CD4-positive, alpha-beta T cell treated with Interleukin-6 for 4 hours (primary cell): Measurements from ENCODE around the gene DIS3L2.

ENCODE experiments used
- DNase-seq: peaks from one replicate; pipeline ENCODE4 v3.0.0-alpha.2; 2020; ENCODE audit warnings: mixed read lengths

DIS3L2 gene

GRCh38 chr2:231957913-231958763 lies 3.4 kb upstream of the DIS3L2 start:
- no peak for DNase-seq

- no peak for DNase-seq
Observed at GRCh38 chr2:231960810-231961348, 634 bp upstream of the DIS3L2 start.

GRCh38 chr2:231965102-231965501 lies 3.6 kb downstream of the DIS3L2 start:
- no peak for DNase-seq

GRCh38 chr2:231966886-231967285 lies 5.4 kb downstream of the DIS3L2 start:
- peak; percentile 3 for DNase-seq

GRCh38 chr2:231968820-231969219 lies 7.3 kb downstream of the DIS3L2 start:
- DNase-seq = no peak

GRCh38 chr2:231970461-231970860 lies 8.9 kb downstream of the DIS3L2 start:
- no peak for DNase-seq

- no peak for DNase-seq
Observed at GRCh38 chr2:231975001-231975400, 13.5 kb downstream of the DIS3L2 start.

- DNase-seq = no peak
Observed at GRCh38 chr2:231977430-231977829, 15.9 kb downstream of the DIS3L2 start.

- no peak for DNase-seq
Observed at GRCh38 chr2:231984992-231985391, 23.5 kb downstream of the DIS3L2 start.

GRCh38 chr2:231985823-231986261 lies 24.3 kb downstream of the DIS3L2 start:
- no peak for DNase-seq

- DNase-seq = no peak
Observed at GRCh38 chr2:231987124-231987727, 25.7 kb downstream of the DIS3L2 start.

- DNase-seq = no peak
Observed at GRCh38 chr2:231988179-231988866, 26.8 kb downstream of the DIS3L2 start.

GRCh38 chr2:231991664-231992063 lies 30.2 kb downstream of the DIS3L2 start:
- no peak for DNase-seq

- no peak for DNase-seq
Observed at GRCh38 chr2:231992888-231993287, 31.4 kb downstream of the DIS3L2 start.

- DNase-seq = no peak
Observed at GRCh38 chr2:231996797-231997540, 35.5 kb downstream of the DIS3L2 start.

- DNase-seq = no peak
Observed at GRCh38 chr2:231998046-231998445, 36.5 kb downstream of the DIS3L2 start.

GRCh38 chr2:232000439-232000838 lies 38.9 kb downstream of the DIS3L2 start:
- no peak for DNase-seq

- DNase-seq = no peak
Observed at GRCh38 chr2:232001073-232001472, 39.6 kb downstream of the DIS3L2 start.

- DNase-seq = no peak
Observed at GRCh38 chr2:232006253-232006652, 44.7 kb downstream of the DIS3L2 start.

- DNase-seq = no peak
Observed at GRCh38 chr2:232008907-232009638, 47.6 kb downstream of the DIS3L2 start.

GRCh38 chr2:232009639-232010274 lies 48.2 kb downstream of the DIS3L2 start:
- DNase-seq = no peak
